HEK293 (cell line): Measurements from ENCODE around the gene RFX2.
A peak's percentile ranks its signal among the peaks of the same experiment; 100 is the strongest.

Source experiments
- CTCF ChIA-PET: fragments of 350-600 bp; formaldehyde crosslinking; extraction: SDS; loops from one replicate; lab custom pipeline; 2021; ENCODE audit warnings: antibody characterized with exemption; lab: Yijun Ruan, JAX
- POLR2A ChIA-PET: fragments of 300-600 bp; formaldehyde crosslinking; extraction: SDS; loops from one replicate; lab custom pipeline; 2020; ENCODE audit warnings: antibody characterized with exemption, inconsistent platforms; lab: Yijun Ruan, JAX
- H3K27ac ChIP-seq: fragments of 200-500 bp; sonication (Bioruptor generic); 2 replicates; pipeline ENCODE4 v1.5.1; 2014; ENCODE audit warnings: low read depth, low read length, control low read depth, inconsistent platforms; ENCODE audit errors: extremely low read depth
- H3K36me3 ChIP-seq, 2 experiments: fragments of 200-500 bp in 1 of 2; sonication (Bioruptor generic) in 1 of 2; 1 replicate in 1 of 2; 2 replicates in 1 of 2; pipeline ENCODE4 v1.5.1; 2014 to 2017; ENCODE audit warnings: inconsistent platforms in 2 of 2, low read length in 2 of 2; ENCODE audit not compliant: control insufficient read depth in 2 of 2, insufficient read depth in 1 of 2
- H3K4me1 ChIP-seq: fragments of 200-500 bp; sonication (Bioruptor generic); 2 replicates; pipeline ENCODE4 v1.5.1; 2014; ENCODE audit warnings: mild to moderate bottlenecking, low read length, inconsistent platforms; ENCODE audit not compliant: control insufficient read depth, insufficient read depth
- H3K4me3 ChIP-seq: 2 replicates; pipeline ENCODE4 v1.5.1; 2011; ENCODE audit warnings: low read depth, mild to moderate bottlenecking, control low read depth, low read length, moderate library complexity
- H3K9me3 ChIP-seq: fragments of 200-500 bp; sonication (Bioruptor generic); 2 replicates; pipeline ENCODE4 v1.5.1; 2014; ENCODE audit warnings: low read depth, low read length, inconsistent platforms; ENCODE audit not compliant: control insufficient read depth, insufficient read depth
- FEZF1 ChIP-seq: fragments of 450-650 bp; formaldehyde crosslinking; IDR thresholded peaks from 2 replicates; pipeline ENCODE4 v1.5.1; 2016; ENCODE audit warnings: missing biosample characterization, missing genetic modification characterization
- HOXA7 ChIP-seq: sonication (generic); formaldehyde crosslinking; IDR thresholded peaks from 2 replicates; pipeline ENCODE4 v1.8.1; 2022; ENCODE audit warnings: missing genetic modification reagents, borderline replicate concordance
- KLF9 ChIP-seq: fragments of 450-650 bp; formaldehyde crosslinking; IDR thresholded peaks from 2 replicates; pipeline ENCODE4 v1.5.1; 2016; ENCODE audit warnings: missing biosample characterization, missing genetic modification characterization, low read depth
- SCRT2 ChIP-seq: fragments of 450-650 bp; formaldehyde crosslinking; IDR thresholded peaks from 2 replicates; pipeline ENCODE4 v1.5.1; 2016; ENCODE audit warnings: missing biosample characterization, missing genetic modification characterization
- SP7 ChIP-seq: fragments of 450-650 bp; formaldehyde crosslinking; IDR thresholded peaks from 2 replicates; pipeline ENCODE4 v1.5.1; 2016; ENCODE audit warnings: missing biosample characterization, missing genetic modification characterization
- YY1 ChIP-seq: fragments of 450-650 bp; formaldehyde crosslinking; IDR thresholded peaks from 2 replicates; pipeline ENCODE4 v1.5.1; 2018; ENCODE audit warnings: missing biosample characterization, missing genetic modification characterization
- ZBTB7A ChIP-seq: fragments of 450-650 bp; formaldehyde crosslinking; IDR thresholded peaks from 2 replicates; pipeline ENCODE4 v1.5.1; 2016; ENCODE audit warnings: low read depth, missing biosample characterization, missing genetic modification characterization
- ZNF114 ChIP-seq: fragments of 450-650 bp; formaldehyde crosslinking; IDR thresholded peaks from 2 replicates; pipeline ENCODE4 v1.5.0; 2017; ENCODE audit warnings: missing biosample characterization, missing genetic modification characterization
- ZNF19 ChIP-seq: fragments of 450-650 bp; formaldehyde crosslinking; IDR thresholded peaks from 2 replicates; pipeline ENCODE4; 2016; ENCODE audit warnings: missing biosample characterization, missing genetic modification characterization, low read depth
- ZNF214 ChIP-seq: fragments of 450-650 bp; formaldehyde crosslinking; IDR thresholded peaks from 2 replicates; pipeline ENCODE4 v1.5.1; 2017; ENCODE audit warnings: missing biosample characterization, mild to moderate bottlenecking, missing genetic modification characterization, borderline replicate concordance
- ZNF221 ChIP-seq: fragments of 450-650 bp; formaldehyde crosslinking; IDR thresholded peaks from 2 replicates; pipeline ENCODE4 v1.5.1; 2017; ENCODE audit warnings: missing biosample characterization, missing genetic modification characterization, borderline replicate concordance
- ZNF274 ChIP-seq, 2 experiments: fragments of 200-500 bp in 1 of 2; fragments of 450-650 bp in 1 of 2; sonication (Bioruptor generic) in 1 of 2; formaldehyde crosslinking in 1 of 2; IDR thresholded peaks; 2 replicates each; pipeline versions ENCODE4 v1.5.1 to v1.6.1; 2014 to 2016; ENCODE audit warnings: borderline replicate concordance in 1 of 2, inconsistent platforms in 1 of 2, low read length in 1 of 2, missing biosample characterization in 1 of 2, missing genetic modification characterization in 1 of 2
- ZNF292 ChIP-seq: fragments of 450-650 bp; formaldehyde crosslinking; IDR thresholded peaks from 2 replicates; pipeline ENCODE4 v1.5.1; 2016; ENCODE audit warnings: low read depth, missing biosample characterization, missing genetic modification characterization, borderline replicate concordance
- ZNF423 ChIP-seq: fragments of 450-650 bp; formaldehyde crosslinking; IDR thresholded peaks from 2 replicates; pipeline ENCODE4 v1.5.1; 2016; ENCODE audit warnings: missing biosample characterization, missing genetic modification characterization
- ZNF521 ChIP-seq: fragments of 450-650 bp; formaldehyde crosslinking; IDR thresholded peaks from 2 replicates; pipeline ENCODE4 v1.5.1; 2017; ENCODE audit warnings: missing biosample characterization, mild to moderate bottlenecking, missing genetic modification characterization
- ZNF701 ChIP-seq: fragments of 450-650 bp; formaldehyde crosslinking; IDR thresholded peaks from 2 replicates; pipeline ENCODE4 v1.5.1; 2016; ENCODE audit warnings: missing biosample characterization, missing genetic modification characterization
- ZNF707 ChIP-seq: fragments of 450-650 bp; formaldehyde crosslinking; IDR thresholded peaks from 2 replicates; pipeline ENCODE4 v1.5.1; 2016; ENCODE audit warnings: missing biosample characterization, missing genetic modification characterization
- ZNF76 ChIP-seq: fragments of 450-650 bp; formaldehyde crosslinking; IDR thresholded peaks from 2 replicates; pipeline ENCODE4; 2016; ENCODE audit warnings: low read depth, missing biosample characterization, missing genetic modification characterization, borderline replicate concordance
- ZSCAN16 ChIP-seq: fragments of 450-650 bp; formaldehyde crosslinking; IDR thresholded peaks from 2 replicates; pipeline ENCODE4 v1.5.1; 2016; ENCODE audit warnings: missing biosample characterization, missing genetic modification characterization
- ZXDB ChIP-seq: fragments of 450-650 bp; formaldehyde crosslinking; IDR thresholded peaks from 2 replicates; pipeline ENCODE4 v1.5.1; 2016; ENCODE audit warnings: missing biosample characterization, missing genetic modification characterization
- TF ChIP-seq, protein P1 (sequence below): fragments of 450-650 bp; formaldehyde crosslinking; IDR thresholded peaks from 2 replicates; pipeline ENCODE4 v1.5.1; 2016; ENCODE audit warnings: missing biosample characterization, missing genetic modification characterization
- TF ChIP-seq, protein P2 (sequence below): fragments of 450-650 bp; formaldehyde crosslinking; IDR thresholded peaks from 2 replicates; pipeline ENCODE4 v1.5.1; 2017; ENCODE audit warnings: missing biosample characterization, missing genetic modification characterization
- TF ChIP-seq, protein P3 (sequence below): fragments of 450-650 bp; formaldehyde crosslinking; IDR thresholded peaks from 2 replicates; pipeline ENCODE4 v1.5.1; 2016; ENCODE audit warnings: missing biosample characterization, missing genetic modification characterization

The RFX2 gene

DNA sequence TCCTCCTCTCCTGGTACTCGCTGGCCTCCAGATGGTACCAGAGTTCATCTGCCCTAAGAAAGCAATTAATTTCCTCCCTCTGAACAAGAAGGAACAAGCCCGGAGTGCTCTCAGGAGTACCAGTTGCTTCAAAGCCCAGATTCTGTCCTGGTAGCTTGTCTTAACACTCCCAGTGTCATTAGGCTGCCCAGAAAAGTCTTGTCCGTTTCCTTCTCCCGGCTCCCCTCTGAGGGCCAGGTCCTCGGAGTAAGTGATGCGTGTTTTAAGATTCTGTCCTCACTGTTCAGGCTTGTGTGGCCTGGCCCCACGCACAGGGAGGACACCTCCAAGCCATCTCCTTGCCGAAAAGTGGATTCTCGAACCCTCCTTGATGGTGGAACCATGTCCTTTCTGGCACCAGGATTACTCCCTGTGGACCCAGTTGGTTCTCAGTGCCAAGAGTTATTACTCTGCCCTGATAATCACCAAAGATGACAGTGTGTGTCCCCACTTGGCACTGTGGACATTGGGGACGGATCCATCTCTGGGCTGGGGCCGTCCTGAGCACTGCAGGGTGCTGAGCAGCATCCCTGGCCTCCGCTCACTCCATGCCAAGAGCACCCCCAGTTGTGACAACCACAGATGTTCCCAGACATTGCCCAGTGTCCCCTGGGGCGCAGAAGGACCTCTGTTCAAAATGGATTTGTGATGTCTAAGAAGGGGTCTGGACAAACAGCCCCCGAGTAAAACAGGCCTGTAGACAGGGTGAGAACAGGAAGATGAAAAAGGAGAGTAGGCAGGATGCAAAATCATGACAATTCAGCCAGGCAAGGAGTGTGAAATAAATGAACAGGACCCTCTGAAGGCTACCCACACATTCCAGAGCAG is 52.4 kb downstream of the RFX2 start:
- CTCF ChIA-PET, result interaction anchor here (1.0 kb wide), 1 partner anchor 9 kb away, joined by 8 read pairs; no protein-coding TSS in a partner anchor
- H3K27ac ChIP-seq, result no peak overlapping the region
- no peaks in the 10 kb centered on the region for H3K4me1 ChIP-seq

DNA sequence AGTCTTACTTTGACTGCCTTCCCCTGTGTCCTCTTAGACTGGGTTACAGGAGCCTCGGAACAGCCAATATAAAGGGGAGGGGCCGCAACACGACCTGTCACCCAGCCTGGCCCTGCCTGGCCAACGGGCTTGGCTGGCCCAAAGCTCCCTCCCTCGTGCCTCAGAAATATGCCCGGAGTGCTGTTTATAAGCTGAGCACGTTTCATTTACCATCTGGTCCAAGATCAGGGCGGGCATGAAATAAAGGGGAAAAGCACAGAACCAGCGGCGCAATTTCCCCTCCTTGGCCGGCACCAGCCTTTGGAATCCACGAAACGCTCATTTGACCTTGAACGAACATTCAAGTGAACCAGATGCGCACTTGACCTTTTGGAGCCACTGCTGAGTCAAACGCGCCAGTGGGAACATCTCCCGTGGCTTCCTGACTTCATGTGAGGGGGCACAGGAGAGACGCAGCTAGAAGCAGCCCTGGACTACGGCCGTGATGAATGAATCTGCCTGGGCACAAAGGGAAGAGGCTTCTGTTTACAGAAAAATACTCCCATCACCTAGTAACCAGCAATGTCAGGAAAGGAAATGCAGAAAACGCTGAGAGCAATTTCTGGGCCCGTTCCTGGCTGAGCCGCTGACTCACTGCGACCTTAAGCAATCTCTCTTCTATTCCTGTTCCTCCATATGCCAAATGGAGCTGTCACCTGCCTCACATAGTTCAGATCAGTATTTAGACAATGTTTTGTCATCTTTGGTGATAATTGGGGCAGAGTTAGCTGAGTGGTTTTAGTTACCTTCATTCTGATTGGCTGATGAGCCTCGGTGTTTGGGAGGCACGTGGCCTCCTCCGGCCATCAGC is 53.3 kb downstream of the RFX2 start:
- ChIA-PET POLR2A (no interaction called here), CTCF (interaction anchor here (1.0 to 1.3 kb wide), 3 partner anchors 8 to 68 kb away, joined by 3 to 8 read pairs (median 3); no protein-coding TSS in a partner anchor)
- H3K27ac ChIP-seq, result no peak overlapping the region
- no peaks in the 10 kb centered on the region for H3K36me3 ChIP-seq
- TF ChIP-seq ZXDB, result no peak
- TF ChIP-seq KLF9 (tag by site-specific recombination), result no peak
- TF ChIP-seq ZNF76 (tag by site-specific recombination), result no peak
- TF ChIP-seq, protein P1, sequence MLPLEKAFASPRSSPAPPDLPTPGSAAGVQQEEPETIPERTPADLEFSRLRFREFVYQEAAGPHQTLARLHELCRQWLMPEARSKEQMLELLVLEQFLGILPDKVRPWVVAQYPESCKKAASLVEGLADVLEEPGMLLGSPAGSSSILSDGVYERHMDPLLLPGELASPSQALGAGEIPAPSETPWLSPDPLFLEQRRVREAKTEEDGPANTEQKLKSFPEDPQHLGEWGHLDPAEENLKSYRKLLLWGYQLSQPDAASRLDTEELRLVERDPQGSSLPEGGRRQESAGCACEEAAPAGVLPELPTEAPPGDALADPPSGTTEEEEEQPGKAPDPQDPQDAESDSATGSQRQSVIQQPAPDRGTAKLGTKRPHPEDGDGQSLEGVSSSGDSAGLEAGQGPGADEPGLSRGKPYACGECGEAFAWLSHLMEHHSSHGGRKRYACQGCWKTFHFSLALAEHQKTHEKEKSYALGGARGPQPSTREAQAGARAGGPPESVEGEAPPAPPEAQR (tag by site-specific recombination), result no peak
- TF ChIP-seq, protein P2, sequence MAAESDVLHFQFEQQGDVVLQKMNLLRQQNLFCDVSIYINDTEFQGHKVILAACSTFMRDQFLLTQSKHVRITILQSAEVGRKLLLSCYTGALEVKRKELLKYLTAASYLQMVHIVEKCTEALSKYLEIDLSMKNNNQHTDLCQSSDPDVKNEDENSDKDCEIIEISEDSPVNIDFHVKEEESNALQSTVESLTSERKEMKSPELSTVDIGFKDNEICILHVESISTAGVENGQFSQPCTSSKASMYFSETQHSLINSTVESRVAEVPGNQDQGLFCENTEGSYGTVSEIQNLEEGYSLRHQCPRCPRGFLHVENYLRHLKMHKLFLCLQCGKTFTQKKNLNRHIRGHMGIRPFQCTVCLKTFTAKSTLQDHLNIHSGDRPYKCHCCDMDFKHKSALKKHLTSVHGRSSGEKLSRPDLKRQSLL, result no peak
- TF ChIP-seq HOXA7 (CRISPR knock-in tag), result no peak
- TF ChIP-seq ZSCAN16 (tag by site-specific recombination), result no peak
- TF ChIP-seq ZNF221 (tag by site-specific recombination), result no peak
- TF ChIP-seq ZNF521, result no peak
- no peak for TF ChIP-seq ZNF701
- TF ChIP-seq, protein P3, sequence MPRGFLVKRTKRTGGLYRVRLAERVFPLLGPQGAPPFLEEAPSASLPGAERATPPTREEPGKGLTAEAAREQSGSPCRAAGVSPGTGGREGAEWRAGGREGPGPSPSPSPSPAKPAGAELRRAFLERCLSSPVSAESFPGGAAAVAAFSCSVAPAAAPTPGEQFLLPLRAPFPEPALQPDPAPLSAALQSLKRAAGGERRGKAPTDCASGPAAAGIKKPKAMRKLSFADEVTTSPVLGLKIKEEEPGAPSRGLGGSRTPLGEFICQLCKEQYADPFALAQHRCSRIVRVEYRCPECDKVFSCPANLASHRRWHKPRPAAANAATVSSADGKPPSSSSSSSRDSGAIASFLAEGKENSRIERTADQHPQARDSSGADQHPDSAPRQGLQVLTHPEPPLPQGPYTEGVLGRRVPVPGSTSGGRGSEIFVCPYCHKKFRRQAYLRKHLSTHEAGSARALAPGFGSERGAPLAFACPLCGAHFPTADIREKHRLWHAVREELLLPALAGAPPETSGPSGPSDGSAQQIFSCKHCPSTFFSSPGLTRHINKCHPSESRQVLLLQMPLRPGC (tag by site-specific recombination), result no peak
- TF ChIP-seq ZNF214 (tag by site-specific recombination), result no peak
- TF ChIP-seq, all 188 proteins: peak for 0
- Histone ChIP-seq H3K4me1 (no peaks in the 10 kb centered on the region), H3K4me3 (no peak overlapping the region), H3K9me3 (no peaks in the 10 kb centered on the region)

More for the DNA sequence above, 52.4 kb downstream of the RFX2 start:
- TF ChIP-seq YY1 (tag by site-specific recombination) (no peak), SCRT2 (tag by site-specific recombination) (peak; percentile 49)
- POLR2A ChIA-PET, result no interaction called here
- H3K36me3 ChIP-seq, result no peaks in the 10 kb centered on the region
- no peak overlapping the region for H3K4me3 ChIP-seq
- no peaks in the 10 kb centered on the region for H3K9me3 ChIP-seq

GRCh38 chr19:6056282-6056741 is 54.0 kb downstream of the RFX2 start:
- POLR2A ChIA-PET, result no interaction called here
- CTCF ChIA-PET, result interaction anchor here (0.5 to 1.3 kb wide), 4 partner anchors 49 to 252 kb away, joined by 3 read pairs; partner anchors contain the start of gene NRTN
- H3K4me3 ChIP-seq, result no peak overlapping the region
- TF ChIP-seq, protein P2, result no peak
- no peak for TF ChIP-seq ZNF292
- no peak for TF ChIP-seq FEZF1 (tag by site-specific recombination)
- TF ChIP-seq ZNF423 (tag by site-specific recombination), result no peak
- TF ChIP-seq ZBTB7A (tag by site-specific recombination), result no peak
- no peak for TF ChIP-seq ZNF76 (tag by site-specific recombination)
- TF ChIP-seq ZNF707 (tag by site-specific recombination), result no peak
- no peak for TF ChIP-seq ZNF114 (tag by site-specific recombination)
- no peak for TF ChIP-seq ZNF19 (tag by site-specific recombination)
- no peak for TF ChIP-seq SP7 (tag by site-specific recombination)
- TF ChIP-seq ZNF274 (IDR thresholded peaks at IDR 0.05; ENCODE audit: low read length), result no peak
- no peak for TF ChIP-seq ZNF274 (tag by site-specific recombination; IDR thresholded peaks at IDR 0.05; ENCODE audit: borderline replicate concordance)

More at GRCh38 chr19:6056282-6056741, 54.0 kb downstream of the RFX2 start:
- Histone ChIP-seq H3K4me1 (no peaks in the 10 kb centered on the region), H3K9me3 (no peaks in the 10 kb centered on the region), H3K36me3 (no peaks in the 10 kb centered on the region), H3K27ac (no peak overlapping the region)
